GM18519 (cell line): Measurements from ENCODE around the gene DLX3.

Experiments
- ATAC-seq: cut with Tn5 transposase; IDR thresholded peaks from one replicate; pipeline ENCODE4 v1.9.1; 2021; ENCODE audit warnings: mild to moderate bottlenecking, moderate library complexity; ENCODE audit not compliant: unreplicated experiment, low FRiP score

DLX3 gene

DNA sequence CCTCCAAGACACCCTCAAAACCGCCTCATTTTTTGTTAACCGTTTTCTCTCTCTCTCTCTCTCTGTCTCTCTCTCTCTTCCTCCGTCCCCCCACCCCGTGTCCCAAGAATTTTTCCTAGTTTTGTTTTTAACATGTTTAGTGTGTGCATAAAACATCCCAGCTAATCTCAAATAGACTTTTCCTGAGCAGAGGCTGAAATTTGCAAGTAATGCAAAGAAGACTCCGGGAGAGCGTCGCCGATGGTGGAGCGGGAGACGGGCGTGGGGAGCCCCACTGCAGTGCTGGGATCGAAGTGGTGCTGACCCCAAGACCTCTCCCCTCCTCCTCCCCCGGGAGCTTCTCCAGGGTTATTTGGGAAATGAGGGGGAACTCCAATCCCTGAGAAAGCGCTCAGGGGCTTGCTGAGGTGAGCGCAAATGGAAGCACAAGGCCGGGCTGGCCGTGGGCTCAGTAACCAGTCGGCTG is 30.7 kb downstream of the DLX3 start:
- ATAC-seq: no peak

GRCh38 chr17:49963626-49964302 is 31.3 kb downstream of the DLX3 start:
- ATAC-seq: no peak

DNA sequence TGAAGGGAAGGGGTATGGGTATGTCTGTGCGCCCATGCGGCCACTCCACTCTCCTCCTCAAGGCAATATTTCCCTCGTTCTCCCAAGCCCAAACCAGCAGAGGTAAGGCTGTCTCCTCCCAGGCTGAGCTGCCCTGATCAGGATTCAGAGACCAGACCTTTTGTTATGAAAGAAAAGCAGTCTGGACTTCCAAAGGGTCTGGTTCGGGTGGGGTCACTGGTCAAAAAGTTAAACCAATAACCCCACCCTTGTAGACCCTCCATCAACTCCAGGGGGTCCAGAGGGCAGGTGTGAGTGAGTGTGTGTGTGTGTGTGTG is 31.8 kb downstream of the DLX3 start:
- ATAC-seq: no peak

GRCh38 chr17:49962599-49963308 is 32.3 kb downstream of the DLX3 start:
- no peak for ATAC-seq

DNA sequence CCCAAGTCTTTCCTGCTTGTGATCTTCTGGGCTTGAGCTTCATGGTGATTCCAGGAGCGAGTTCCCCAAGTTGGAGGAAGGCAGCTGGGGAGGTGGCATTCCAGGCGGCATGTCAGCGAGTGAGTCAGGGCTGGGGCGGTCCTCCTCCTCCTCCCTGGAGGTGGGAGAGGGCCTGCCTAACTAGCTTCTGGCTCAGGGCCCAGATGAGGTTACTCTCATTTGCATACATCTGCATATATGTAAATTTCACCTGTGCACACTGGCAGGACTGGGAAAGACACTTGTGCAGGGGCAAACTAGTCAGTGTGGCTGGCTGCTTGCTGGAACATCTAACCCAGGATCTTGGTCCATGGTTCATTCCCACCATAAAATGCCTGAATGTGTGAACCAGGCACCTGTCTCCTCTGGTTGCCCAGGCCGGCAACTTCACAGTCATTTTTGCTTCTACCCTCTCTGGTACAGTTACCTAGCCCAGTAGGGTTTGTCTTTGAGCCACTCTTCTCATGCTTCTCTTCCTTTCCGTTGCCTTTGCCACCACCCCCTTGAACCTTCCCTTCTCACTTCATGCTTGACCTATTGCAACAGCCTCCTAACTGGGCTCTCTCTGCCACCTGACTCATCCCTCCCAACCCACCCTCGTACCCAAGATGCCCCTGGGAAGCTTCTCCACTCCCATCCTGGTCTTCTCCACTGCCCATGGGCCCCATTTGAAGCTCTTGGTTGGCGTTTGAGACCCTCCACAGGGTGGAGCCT is 35.7 kb downstream of the DLX3 start:
- ATAC-seq: no peak

DNA sequence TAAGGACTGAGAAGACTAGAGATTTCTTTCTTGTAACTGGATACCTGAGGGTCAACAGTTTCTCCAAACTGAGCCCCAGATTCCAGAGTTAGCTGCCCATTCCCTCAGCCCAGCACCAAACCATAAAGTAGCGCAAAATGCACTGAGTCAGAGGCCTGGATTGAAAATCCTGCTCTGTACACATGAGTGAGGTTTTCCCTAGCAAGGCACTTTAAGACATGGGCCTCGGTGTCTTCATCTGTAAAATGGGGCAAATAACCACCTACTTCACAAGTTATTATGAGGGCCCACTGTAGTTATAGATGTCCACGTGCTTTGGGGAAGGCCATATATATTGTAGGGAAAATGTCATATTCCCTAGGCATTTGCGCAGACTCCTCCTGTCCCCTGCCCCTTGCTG is 36.3 kb downstream of the DLX3 start:
- no peak for ATAC-seq

DNA sequence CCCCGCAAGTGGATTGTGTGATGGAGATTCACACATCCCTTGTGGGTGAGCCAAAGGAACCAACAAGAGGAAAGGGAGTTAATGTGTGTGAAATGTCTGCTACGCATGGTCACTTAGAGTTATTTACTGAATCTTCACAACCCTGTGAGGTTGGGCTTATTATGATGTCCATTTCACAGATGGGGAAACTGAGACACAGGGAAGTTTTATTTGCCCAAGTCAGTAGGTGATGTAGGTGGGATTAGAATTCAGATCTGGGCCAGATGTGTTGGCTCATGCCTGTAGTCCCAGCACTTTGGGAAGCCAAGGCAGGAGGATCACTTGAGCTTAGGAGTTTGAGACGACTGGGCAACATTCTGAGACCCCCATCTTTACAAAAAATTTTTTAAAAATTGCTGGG is 37.7 kb downstream of the DLX3 start:
- ATAC-seq: no peak

- ATAC-seq: no peak
Observed at GRCh38 chr17:49956780-49957179, 38.2 kb downstream of the DLX3 start.

DNA sequence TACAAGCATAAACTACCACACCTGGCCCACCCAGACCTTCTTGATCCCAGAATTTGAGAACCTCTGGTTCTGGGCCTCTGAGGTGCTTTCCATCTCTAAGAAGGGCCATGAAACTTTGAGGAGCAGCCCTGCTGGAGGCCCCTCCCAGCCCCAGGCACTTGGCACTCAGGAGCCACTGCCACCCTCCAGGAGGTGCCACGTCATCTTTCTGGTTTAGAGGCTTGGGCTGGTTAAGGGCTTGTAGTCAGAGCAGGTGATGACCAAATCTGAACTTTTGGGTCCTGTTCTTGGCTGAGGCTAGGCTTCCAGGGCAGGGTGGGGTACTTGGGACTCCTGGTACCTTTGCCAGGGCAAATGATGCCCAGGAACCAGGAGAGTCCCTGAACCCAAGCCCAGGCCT is 39.9 kb downstream of the DLX3 start:
- ATAC-seq: no peak

DNA sequence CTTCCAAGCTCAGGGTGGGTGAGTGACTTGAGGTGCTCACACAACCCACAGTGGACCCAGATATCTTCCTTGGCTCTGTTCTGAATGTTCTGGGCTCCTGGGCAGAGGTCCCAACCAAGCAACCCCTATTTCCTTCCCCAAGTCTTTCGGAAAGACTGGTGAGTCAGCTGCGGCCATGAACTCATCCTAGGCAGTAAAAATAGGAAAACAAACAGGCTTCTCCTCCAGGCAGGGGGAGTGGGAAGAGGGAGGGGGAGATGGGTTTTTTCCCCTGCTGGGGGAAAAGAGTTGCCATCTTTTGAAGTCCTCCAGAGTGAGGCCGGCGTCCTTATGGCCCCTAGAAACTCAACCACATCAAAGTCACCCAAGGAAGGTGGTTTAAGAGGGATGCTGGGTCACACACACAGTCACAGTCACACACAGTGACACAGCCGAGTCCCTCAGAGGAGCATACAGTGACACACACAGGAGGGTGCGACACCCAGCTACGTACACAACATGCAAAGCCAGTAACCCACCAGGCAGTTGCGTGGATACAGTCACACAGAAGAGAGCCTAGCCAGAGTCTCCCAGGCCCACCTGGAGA is 42.0 kb downstream of the DLX3 start:
- no peak for ATAC-seq

DNA sequence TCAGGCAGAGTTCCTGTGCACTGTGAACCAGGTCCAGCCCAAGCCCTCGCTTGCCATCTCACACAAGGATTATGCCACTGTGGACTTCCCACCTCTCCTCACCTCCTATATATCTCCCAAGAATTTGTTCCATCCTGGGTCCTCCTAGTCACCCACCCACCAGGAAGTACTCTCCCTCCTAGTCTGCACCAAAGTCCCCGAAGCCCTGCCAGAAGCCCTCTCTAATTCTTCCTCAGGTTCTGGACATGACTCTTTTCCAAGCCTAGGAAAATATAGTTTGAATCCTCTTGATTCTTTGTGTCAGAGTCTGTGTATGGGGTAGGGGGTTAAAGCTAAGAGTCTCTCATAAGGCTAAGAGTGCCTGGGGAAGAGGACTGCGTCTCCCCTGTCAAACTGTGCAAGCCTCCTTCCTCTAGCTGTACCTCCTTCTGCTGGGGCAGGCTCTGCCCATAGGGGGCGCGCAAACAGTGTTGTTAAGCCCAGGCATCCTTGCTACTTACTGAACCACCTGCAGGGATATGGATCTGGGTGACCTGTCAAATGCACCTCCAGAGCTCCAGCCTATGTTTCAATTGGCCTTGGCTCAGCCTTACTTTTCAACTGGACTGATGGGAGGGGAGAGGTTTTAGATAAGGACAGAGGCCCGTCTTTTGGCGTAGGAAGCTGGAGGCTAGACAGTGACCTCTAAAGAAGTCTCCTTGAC is 42.7 kb downstream of the DLX3 start:
- ATAC-seq: no peak

DNA sequence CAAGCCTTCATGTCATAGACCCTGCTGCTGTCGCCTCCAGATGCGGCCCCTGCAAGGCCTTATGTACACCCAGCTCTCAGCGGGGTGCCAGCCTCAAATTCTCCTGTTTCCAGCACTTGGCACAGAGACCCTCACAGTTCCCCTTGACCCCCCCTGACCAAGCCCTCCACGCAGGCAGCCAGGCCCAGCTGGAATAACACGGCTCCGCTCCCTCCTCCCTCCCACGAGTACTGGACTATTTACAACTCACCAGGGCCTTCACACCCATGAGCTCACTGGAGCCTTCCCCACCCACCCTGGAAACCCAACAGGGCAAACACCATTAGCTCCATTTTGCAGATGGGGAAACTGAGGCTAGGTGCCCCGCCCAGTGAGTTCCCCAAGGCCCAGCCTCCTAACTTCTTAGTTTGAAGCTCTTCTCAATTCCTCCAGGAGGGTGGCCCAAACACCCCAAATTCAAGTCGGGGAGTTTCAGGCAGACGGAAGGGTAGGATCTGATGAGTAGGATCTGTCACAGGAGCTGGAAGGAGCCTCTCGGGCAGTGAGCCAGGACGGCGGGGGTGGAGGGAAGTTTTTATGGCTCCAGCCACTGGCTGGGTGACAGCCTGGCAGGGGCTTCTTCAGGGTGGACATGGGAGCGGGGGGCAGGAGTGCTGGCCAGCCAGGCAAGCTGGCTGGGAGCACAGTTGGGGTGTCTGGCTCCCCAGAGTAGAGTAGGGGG is 43.5 kb downstream of the DLX3 start:
- ATAC-seq: no peak

- ATAC-seq: no peak
Observed at GRCh38 chr17:49949634-49950033, 45.4 kb downstream of the DLX3 start.

GRCh38 chr17:49946964-49947584 is 48.0 kb downstream of the DLX3 start:
- no peak for ATAC-seq

- no peak for ATAC-seq
Observed at GRCh38 chr17:49946208-49946607, 48.8 kb downstream of the DLX3 start.

DNA sequence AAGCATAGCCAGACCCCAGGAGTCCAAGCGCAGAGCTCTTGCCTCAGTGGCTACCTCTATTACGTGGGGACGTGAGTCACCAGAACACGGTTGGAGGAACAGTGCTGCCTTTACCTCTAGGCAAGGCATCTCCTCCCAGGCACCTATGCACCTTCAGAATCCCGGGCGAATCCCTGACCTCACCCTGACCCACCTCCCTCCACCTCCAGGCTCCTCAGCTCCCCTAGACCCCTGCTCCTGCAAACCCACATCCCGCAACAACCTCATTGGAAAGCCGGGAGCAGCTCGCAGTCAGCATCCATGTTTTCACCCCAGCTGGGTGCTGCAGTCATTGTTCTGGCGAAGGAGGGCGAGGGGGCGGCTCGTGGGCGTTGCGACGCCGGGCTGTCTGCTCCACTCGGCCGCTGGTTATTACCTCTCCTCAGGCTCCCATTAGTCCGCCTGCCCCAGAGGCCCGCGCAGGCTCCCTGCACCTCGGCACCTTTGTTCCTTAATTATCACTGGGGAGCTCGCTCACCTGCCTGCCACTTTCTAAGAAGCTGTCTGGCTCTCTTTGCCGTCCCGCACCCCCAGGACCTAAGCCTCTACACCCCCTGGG is 50.7 kb downstream of the DLX3 start:
- no peak for ATAC-seq

DNA sequence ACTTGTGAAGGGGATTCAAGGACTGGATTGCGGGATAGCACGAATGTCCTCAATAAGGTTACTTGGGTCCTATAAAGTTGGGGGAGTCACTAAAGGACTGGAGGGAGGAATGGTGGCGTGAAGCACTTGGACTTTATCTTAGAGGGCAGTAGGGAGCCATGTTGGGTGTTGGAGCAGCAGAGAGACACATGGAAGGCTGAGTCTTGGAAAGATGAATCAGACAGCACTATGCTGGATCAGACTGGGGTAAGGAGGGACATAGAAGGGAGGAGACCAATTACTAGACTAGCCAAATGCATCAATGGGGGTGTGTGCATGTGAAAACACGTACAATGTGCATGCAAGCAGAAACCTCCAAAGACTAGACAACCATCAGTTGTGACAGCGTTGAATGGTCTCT is 52.1 kb downstream of the DLX3 start:
- ATAC-seq: no peak

- no peak for ATAC-seq
Observed at GRCh38 chr17:49941427-49941826, 53.6 kb downstream of the DLX3 start.
